ENCODE results near the gene TACC3. TPM values are rescaled to one million over a fixed set of nuclear protein-coding genes. Genes with fewer than 3 reads are reported as not detected.

The TACC3 gene
- total RNA-seq, 1 experiment from 2014 or later: 32.0 TPM

- Histone ChIP-seq H3K9ac (ENCODE audit: low read length) (no peak overlapping the region), H3F3A (ENCODE audit: low read length, unreplicated experiment) (no peaks in the 10 kb centered on the region), H4K20me1 (ENCODE audit: low read length) (peaks cover 4% of the 10 kb centered on the region; the same call in 1 of the 2 replicates), H3K4me3 (ENCODE audit: low read length) (no peak overlapping the region), H3K9me2 (replicated peaks; ENCODE audit: low read length) (no peaks in the 10 kb centered on the region), H2AFZ (ENCODE audit: low read length) (no peak overlapping the region), H3K79me2 (ENCODE audit: low read length) (peaks cover 88% of the 10 kb centered on the region), H3K4me2 (ENCODE audit: low read length) (no peak overlapping the region), H3K4me1 (ENCODE audit: insufficient read depth, low read length) (peaks cover 30% of the 10 kb centered on the region), H3K27me3 (ENCODE audit: low read length) (no peaks in the 10 kb centered on the region), H3K27ac (ENCODE audit: low read length) (no peak overlapping the region), H3K9me3 (ENCODE audit: low read length) (no peaks in the 10 kb centered on the region), H3K36me3 (ENCODE audit: low read depth, low read length) (peaks cover 2% of the 10 kb centered on the region; the same call in 1 of the 2 replicates)
- ChIA-PET CTCF (no interaction called here), POLR2A (ENCODE audit: unreplicated experiment) (no interaction called here)
- DNase-seq (no peak), ATAC-seq (no peak)
- BruUV-seq (replicated peaks): no TSS peak
- intact Hi-C loops (cut with micrococcal nuclease): no loop called here
- TF ChIP-seq, protein P1, sequence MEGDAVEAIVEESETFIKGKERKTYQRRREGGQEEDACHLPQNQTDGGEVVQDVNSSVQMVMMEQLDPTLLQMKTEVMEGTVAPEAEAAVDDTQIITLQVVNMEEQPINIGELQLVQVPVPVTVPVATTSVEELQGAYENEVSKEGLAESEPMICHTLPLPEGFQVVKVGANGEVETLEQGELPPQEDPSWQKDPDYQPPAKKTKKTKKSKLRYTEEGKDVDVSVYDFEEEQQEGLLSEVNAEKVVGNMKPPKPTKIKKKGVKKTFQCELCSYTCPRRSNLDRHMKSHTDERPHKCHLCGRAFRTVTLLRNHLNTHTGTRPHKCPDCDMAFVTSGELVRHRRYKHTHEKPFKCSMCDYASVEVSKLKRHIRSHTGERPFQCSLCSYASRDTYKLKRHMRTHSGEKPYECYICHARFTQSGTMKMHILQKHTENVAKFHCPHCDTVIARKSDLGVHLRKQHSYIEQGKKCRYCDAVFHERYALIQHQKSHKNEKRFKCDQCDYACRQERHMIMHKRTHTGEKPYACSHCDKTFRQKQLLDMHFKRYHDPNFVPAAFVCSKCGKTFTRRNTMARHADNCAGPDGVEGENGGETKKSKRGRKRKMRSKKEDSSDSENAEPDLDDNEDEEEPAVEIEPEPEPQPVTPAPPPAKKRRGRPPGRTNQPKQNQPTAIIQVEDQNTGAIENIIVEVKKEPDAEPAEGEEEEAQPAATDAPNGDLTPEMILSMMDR (conservative IDR thresholded peaks at IDR 0.05; ENCODE audit: low read depth, low read length): no peak
- TF ChIP-seq EZH2 (IDR thresholded peaks at IDR 0.05; ENCODE audit: low read length, unreplicated experiment): no peak
- no peak for TF ChIP-seq EZH2phosphoT487 (IDR thresholded peaks at IDR 0.05; ENCODE audit: borderline replicate concordance, low read length)
Measured at GRCh38 chr4:1718095-1718850, 3.0 kb upstream of the TACC3 start.

DNA sequence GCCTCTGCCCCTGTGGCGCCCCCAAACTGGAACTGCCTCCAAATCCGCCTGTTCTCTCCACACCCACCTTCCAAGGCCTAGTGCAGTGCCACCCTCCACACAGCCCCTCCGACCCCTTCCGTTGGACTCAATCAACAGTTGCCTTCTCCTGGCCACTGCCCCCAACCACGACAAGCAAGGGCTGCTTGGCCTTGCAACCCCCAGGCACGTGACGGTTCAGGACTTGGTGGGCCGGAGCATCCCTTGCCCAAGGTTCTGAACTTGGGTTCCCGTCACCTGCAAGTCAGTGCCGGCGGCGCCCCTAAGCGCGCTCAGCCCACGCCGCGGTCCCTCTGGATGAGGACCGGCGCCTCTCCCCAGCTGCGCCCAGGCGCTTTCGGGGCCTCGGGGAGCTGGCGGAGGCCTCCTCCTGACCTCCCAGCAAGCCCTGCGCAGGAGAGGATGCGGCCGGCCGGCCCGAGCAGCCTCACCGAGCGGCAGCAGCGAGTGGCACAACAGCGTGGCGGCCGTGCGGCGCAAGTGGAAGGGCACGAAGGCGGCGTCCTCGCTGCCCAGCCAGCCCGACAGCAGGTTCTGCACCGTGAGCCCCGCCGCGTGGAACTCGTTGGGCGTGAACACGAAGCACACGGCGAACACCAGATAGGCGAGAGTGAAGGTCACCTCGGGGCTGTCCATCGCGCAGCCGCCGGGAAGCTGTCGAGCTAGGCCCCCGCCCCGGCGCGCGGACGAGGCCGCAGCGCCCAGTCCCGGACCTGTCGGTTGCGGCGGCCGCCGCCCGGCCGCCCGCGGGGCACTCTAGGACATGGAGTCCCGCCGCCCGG lies 948 bp upstream of the TACC3 start:
- H3K4me2 ChIP-seq (ENCODE audit: low read length): peak overlapping the region; percentile 99
- no peak for DNase-seq
- peaks cover 19% of the 10 kb centered on the region for H3K4me1 ChIP-seq (ENCODE audit: insufficient read depth, low read length)
- peak overlapping the region; percentile 51 for H3K27ac ChIP-seq (ENCODE audit: low read length)
- ChIA-PET CTCF (interaction anchor here (0.6 kb wide), 1 partner anchor 25 kb away, joined by 3 read pairs; no protein-coding TSS in a partner anchor), POLR2A (ENCODE audit: unreplicated experiment) (interaction anchor here (0.6 to 0.7 kb wide), 2 partner anchors 8 to 37 kb away, joined by 3 to 10 read pairs; partner anchors contain the start of gene SLBP)
- peak overlapping the region; percentile 88 for H3K4me3 ChIP-seq (ENCODE audit: low read length)
- H3K36me3 ChIP-seq (ENCODE audit: low read depth, low read length): peaks cover 8% of the 10 kb centered on the region
- no peaks in the 10 kb centered on the region for H3K9me2 ChIP-seq (replicated peaks; ENCODE audit: low read length)
- intact Hi-C loops (cut with micrococcal nuclease): no loop called here
- peak overlapping the region; percentile 82 for H3K9ac ChIP-seq (ENCODE audit: low read length)
- no peaks in the 10 kb centered on the region for H4K20me1 ChIP-seq (ENCODE audit: low read length)
- H3K79me2 ChIP-seq (ENCODE audit: low read length): peaks cover 81% of the 10 kb centered on the region
- ATAC-seq: peak; percentile 23
- no peaks in the 10 kb centered on the region for H3K9me3 ChIP-seq (ENCODE audit: low read length)
- H2AFZ ChIP-seq (ENCODE audit: low read length): peak overlapping the region; percentile 41; the same call in 1 of the 2 replicates
- H3F3A ChIP-seq (ENCODE audit: low read length, unreplicated experiment): no peaks in the 10 kb centered on the region
- BruUV-seq (replicated peaks): no TSS peak
- TF ChIP-seq EZH2 (IDR thresholded peaks at IDR 0.05; ENCODE audit: low read length, unreplicated experiment): no peak
- no peak for TF ChIP-seq EZH2phosphoT487 (IDR thresholded peaks at IDR 0.05; ENCODE audit: borderline replicate concordance, low read length)
- TF ChIP-seq, protein P1 (conservative IDR thresholded peaks at IDR 0.05; ENCODE audit: low read depth, low read length): no peak
- no peaks in the 10 kb centered on the region for H3K27me3 ChIP-seq (ENCODE audit: low read length)

Measured in PC-3 (cell line).